MM.1S (cell line): ENCODE measurements around the gene PDK1.
"Not testable (repeated sequence)": the region's sequence is repeated elsewhere in the genome, so short reads cannot be mapped to it uniquely, and the experiment has no call there.

Source experiments
- DNase-seq: peaks from one replicate; pipeline ENCODE4 v3.0.0-alpha.2; 2015
- H2AFZ ChIP-seq: fragments of 300-600 bp; sonication (generic); 2 replicates; pipeline ENCODE4 v1.6.0; 2016; ENCODE audit warnings: antibody characterized with exemption, low read length
- H3F3A ChIP-seq: fragments of 300-600 bp; sonication (generic); 2 replicates; pipeline ENCODE4 v1.6.1; 2016; ENCODE audit warnings: mild to moderate bottlenecking, antibody characterized with exemption, low read length, moderate library complexity, mixed read lengths; ENCODE audit not compliant: insufficient read depth
- H3K27ac ChIP-seq: fragments of 300-600 bp; sonication (generic); 2 replicates; pipeline ENCODE4 v1.5.1; 2016; ENCODE audit warnings: mild to moderate bottlenecking, low read length
- H3K27me3 ChIP-seq: fragments of 300-600 bp; sonication (generic); replicated peaks from 2 replicates; pipeline ENCODE4 v1.6.0; 2016; ENCODE audit warnings: low read length; ENCODE audit not compliant: insufficient read depth
- H3K36me3 ChIP-seq: fragments of 300-600 bp; sonication (generic); replicated peaks from 2 replicates; pipeline ENCODE4 v1.6.1; 2016; ENCODE audit warnings: mild to moderate bottlenecking, low read length, mixed read lengths; ENCODE audit not compliant: insufficient read depth
- H3K4me1 ChIP-seq: fragments of 300-600 bp; sonication (generic); 2 replicates; pipeline ENCODE4 v1.6.1; 2016; ENCODE audit warnings: low read length, mixed read lengths
- H3K4me2 ChIP-seq: fragments of 300-600 bp; sonication (generic); 2 replicates; pipeline ENCODE4 v1.6.0; 2016; ENCODE audit warnings: low read depth, low read length
- H3K4me3 ChIP-seq: fragments of 300-600 bp; sonication (generic); 2 replicates; pipeline ENCODE4 v1.5.1; 2016; ENCODE audit warnings: low read length, mixed read lengths
- H3K79me2 ChIP-seq: fragments of 300-600 bp; sonication (generic); 2 replicates; pipeline ENCODE4 v1.6.1; 2016; ENCODE audit warnings: mixed run types, low read length, mixed read lengths
- H3K9ac ChIP-seq: fragments of 300-600 bp; sonication (generic); 2 replicates; pipeline ENCODE4 v1.6.1; 2016; ENCODE audit warnings: low read length, mixed read lengths
- H3K9me2 ChIP-seq: fragments of 300-600 bp; sonication (generic); replicated peaks from 2 replicates; pipeline ENCODE4 v1.6.1; 2016; ENCODE audit warnings: mild to moderate bottlenecking, low read length, mixed read lengths; ENCODE audit not compliant: insufficient read depth
- H3K9me3 ChIP-seq: fragments of 300-600 bp; sonication (generic); replicated peaks from 2 replicates; pipeline ENCODE4 v1.6.1; 2016; ENCODE audit warnings: mild to moderate bottlenecking, low read length, mixed read lengths; ENCODE audit not compliant: insufficient read depth
- H4K20me1 ChIP-seq: fragments of 300-600 bp; sonication (generic); 2 replicates; pipeline ENCODE4 v1.6.1; 2016; ENCODE audit warnings: mild to moderate bottlenecking, low read length, moderate library complexity, mixed read lengths; ENCODE audit not compliant: insufficient read depth
- EZH2 ChIP-seq: fragments of 300-600 bp; sonication (generic); optimal IDR thresholded peaks from 2 replicates; pipeline ENCODE3; 2017; ENCODE audit warnings: low read depth, mild to moderate bottlenecking, antibody characterized with exemption, low read length, mixed read lengths
- EZH2phosphoT487 ChIP-seq: fragments of 300-600 bp; sonication (generic); IDR thresholded peaks from 2 replicates; pipeline ENCODE4 v1.6.1; 2018; ENCODE audit warnings: antibody characterized with exemption, low read length
- TF ChIP-seq, protein P1 (sequence below): fragments of 300-600 bp; sonication (generic); IDR thresholded peaks from 2 replicates; pipeline ENCODE4 v1.5.1; 2016; ENCODE audit warnings: antibody characterized with exemption, low read length, mixed read lengths

Gene PDK1

GRCh38 chr2:172525601-172526000, 30.3 kb upstream of the PDK1 start:
- peaks cover 5% of the 10 kb centered on the region; the same call in 1 of the 2 replicates for H3K36me3 ChIP-seq
- no peak overlapping the region for H3K4me2 ChIP-seq
- H2AFZ ChIP-seq: no peak overlapping the region
- H3K9ac ChIP-seq: no peak overlapping the region
- H3K27me3 ChIP-seq: no peaks in the 10 kb centered on the region
- no peak overlapping the region for H3K27ac ChIP-seq
- no peak for DNase-seq
- H3F3A ChIP-seq: no peaks in the 10 kb centered on the region
- no peaks in the 10 kb centered on the region for H3K4me1 ChIP-seq
- TF ChIP-seq EZH2phosphoT487 (no peak), EZH2 (no peak)
- TF ChIP-seq, protein P1, sequence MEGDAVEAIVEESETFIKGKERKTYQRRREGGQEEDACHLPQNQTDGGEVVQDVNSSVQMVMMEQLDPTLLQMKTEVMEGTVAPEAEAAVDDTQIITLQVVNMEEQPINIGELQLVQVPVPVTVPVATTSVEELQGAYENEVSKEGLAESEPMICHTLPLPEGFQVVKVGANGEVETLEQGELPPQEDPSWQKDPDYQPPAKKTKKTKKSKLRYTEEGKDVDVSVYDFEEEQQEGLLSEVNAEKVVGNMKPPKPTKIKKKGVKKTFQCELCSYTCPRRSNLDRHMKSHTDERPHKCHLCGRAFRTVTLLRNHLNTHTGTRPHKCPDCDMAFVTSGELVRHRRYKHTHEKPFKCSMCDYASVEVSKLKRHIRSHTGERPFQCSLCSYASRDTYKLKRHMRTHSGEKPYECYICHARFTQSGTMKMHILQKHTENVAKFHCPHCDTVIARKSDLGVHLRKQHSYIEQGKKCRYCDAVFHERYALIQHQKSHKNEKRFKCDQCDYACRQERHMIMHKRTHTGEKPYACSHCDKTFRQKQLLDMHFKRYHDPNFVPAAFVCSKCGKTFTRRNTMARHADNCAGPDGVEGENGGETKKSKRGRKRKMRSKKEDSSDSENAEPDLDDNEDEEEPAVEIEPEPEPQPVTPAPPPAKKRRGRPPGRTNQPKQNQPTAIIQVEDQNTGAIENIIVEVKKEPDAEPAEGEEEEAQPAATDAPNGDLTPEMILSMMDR: no peak
- H3K79me2 ChIP-seq: 0 out of 2 replicates have a peak, but pooled peaks cover 3% of the 10 kb centered on the region
- H3K9me2 ChIP-seq: no peaks in the 10 kb centered on the region
- no peaks in the 10 kb centered on the region for H4K20me1 ChIP-seq
- no peak overlapping the region for H3K4me3 ChIP-seq
- no peaks in the 10 kb centered on the region for H3K9me3 ChIP-seq

- Histone ChIP-seq H3K4me3 (no peak overlapping the region), H3K27ac (no peak overlapping the region), H3K79me2 (peaks cover 25% of the 10 kb centered on the region), H3K9me3 (no peaks in the 10 kb centered on the region), H3K36me3 (peaks cover 15% of the 10 kb centered on the region; the same call in 1 of the 2 replicates), H3K27me3 (no peaks in the 10 kb centered on the region), H3K9ac (no peak overlapping the region), H3K9me2 (no peaks in the 10 kb centered on the region), H2AFZ (no peak overlapping the region), H3K4me1 (peaks cover 9% of the 10 kb centered on the region; the same call in 1 of the 2 replicates), H3F3A (no peaks in the 10 kb centered on the region), H4K20me1 (no peaks in the 10 kb centered on the region), H3K4me2 (no peak overlapping the region)
- TF ChIP-seq, protein P1: no peak
- TF ChIP-seq EZH2phosphoT487 (no peak), EZH2 (no peak)
- no peak for DNase-seq
Observed at GRCh38 chr2:172531309-172531708, 24.6 kb upstream of the PDK1 start.

- not testable (repeated sequence) for H2AFZ ChIP-seq, H3K4me3 ChIP-seq, H3K9me2 ChIP-seq, H3K27ac ChIP-seq, H4K20me1 ChIP-seq, DNase-seq, H3K4me1 ChIP-seq, H3K9me3 ChIP-seq, H3F3A ChIP-seq, H3K4me2 ChIP-seq, H3K9ac ChIP-seq, H3K27me3 ChIP-seq
- Histone ChIP-seq H3K36me3 (peaks cover 15% of the 10 kb centered on the region; the same call in 1 of the 2 replicates), H3K79me2 (peaks cover 25% of the 10 kb centered on the region)
Observed at GRCh38 chr2:172532461-172532860, 23.4 kb upstream of the PDK1 start.

DNA sequence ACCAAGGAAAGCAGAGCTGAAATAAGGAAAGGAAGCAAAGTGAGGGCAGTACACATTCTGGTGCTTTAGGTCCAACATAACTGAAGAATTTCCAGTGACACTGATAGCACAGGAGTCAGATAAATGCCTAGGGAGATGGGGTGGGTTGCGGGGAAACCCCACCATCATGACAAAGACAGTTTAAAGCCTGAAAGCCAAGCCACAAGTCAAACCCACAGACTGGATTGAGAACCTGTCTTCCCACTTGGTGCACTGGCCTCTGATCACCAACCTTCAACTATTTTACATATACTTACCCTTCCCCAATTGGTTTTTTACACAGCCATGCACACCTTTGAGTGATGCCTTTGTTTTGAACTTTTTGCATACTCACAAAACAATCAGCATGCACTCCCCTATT, 22.2 kb upstream of the PDK1 start:
- TF ChIP-seq EZH2 (no peak), EZH2phosphoT487 (no peak)
- TF ChIP-seq, protein P1: no peak

More for the DNA sequence above, 22.2 kb upstream of the PDK1 start:
- Histone ChIP-seq H3K9me3 (no peaks in the 10 kb centered on the region), H4K20me1 (no peaks in the 10 kb centered on the region), H3K4me2 (no peak overlapping the region), H3K27me3 (no peaks in the 10 kb centered on the region), H3K36me3 (peaks cover 15% of the 10 kb centered on the region; the same call in 1 of the 2 replicates), H3F3A (no peaks in the 10 kb centered on the region), H3K9ac (no peak overlapping the region), H3K4me3 (no peak overlapping the region), H3K27ac (no peak overlapping the region), H3K4me1 (peaks cover 9% of the 10 kb centered on the region; the same call in 1 of the 2 replicates), H3K9me2 (no peaks in the 10 kb centered on the region), H2AFZ (no peak overlapping the region), H3K79me2 (peaks cover 25% of the 10 kb centered on the region)
- no peak for DNase-seq
